ENCODE data around the gene HTR7.

GRCh38 chr10:90800232-90800796, 57.5 kb downstream of the HTR7 start:
- TF ChIP-seq POLR2AphosphoS5 (IDR thresholded peaks at IDR 0.05; ENCODE audit: low read depth, low read length): no peak
- TF ChIP-seq TAF1 (IDR thresholded peaks at IDR 0.05; ENCODE audit: borderline replicate concordance, insufficient read depth, low read length): no peak
- no peak for TF ChIP-seq SIN3A (IDR thresholded peaks at IDR 0.05; ENCODE audit: borderline replicate concordance, insufficient read depth, low read length)
- TF ChIP-seq REST (IDR thresholded peaks at IDR 0.05; ENCODE audit: insufficient read depth in 1 of 2, low read depth in 2 of 2, low read length in 2 of 2): no peak
